Gastroesophageal sphincter (tissue), 4 donors: ENCODE results near the gene ARHGEF4. TPM values are rescaled to one million over a fixed set of nuclear protein-coding genes. Genes with fewer than 3 reads are reported as not detected.

Source experiments
- ATAC-seq: fragments of 150-250 bp; one replicate; pipeline ENCODE4 v1.9.1; 2016; ENCODE audit warnings: mild to moderate bottlenecking, moderate library complexity
- H3K27ac ChIP-seq, 4 donors: fragments of 200-600 bp; sonication (generic) in 3 of 4; 1 replicate in 3 of 4; 2 replicates in 1 of 4; pipeline ENCODE4 v1.5.1; 2016 to 2019
- H3K27me3 ChIP-seq: fragments of 200-600 bp; sonication (generic); one replicate; pipeline ENCODE4 v1.5.1; 2019
- H3K36me3 ChIP-seq, 2 donors: fragments of 200-600 bp; sonication (generic); one replicate each; pipeline ENCODE4 v1.5.1; 2019; ENCODE audit warnings: control low read depth in 1 of 2
- H3K4me1 ChIP-seq, 3 donors: fragments of 200-600 bp; sonication (generic); 1 replicate in 2 of 3; 2 replicates in 1 of 3; pipeline ENCODE4 v1.5.1; 2016 to 2019; ENCODE audit warnings: control low read depth in 2 of 3
- H3K4me3 ChIP-seq, 2 donors: fragments of 200-600 bp; sonication (generic); one replicate each; pipeline ENCODE4 v1.5.1; 2019; ENCODE audit warnings: mild to moderate bottlenecking in 1 of 2, moderate library complexity in 1 of 2
- H3K9me3 ChIP-seq, 3 donors: fragments of 200-600 bp; sonication (generic); one replicate each; pipeline ENCODE4 v1.5.1; 2017 to 2019; ENCODE audit warnings: control low read depth in 2 of 3
- CTCF ChIP-seq, 4 experiments: fragments of 200-600 bp in 2 of 4; fragments of 450-650 bp in 2 of 4; sonication (generic) in 1 of 4; IDR thresholded peaks; one replicate each; pipeline ENCODE4 v1.5.1; 2017 to 2019; ENCODE audit warnings: antibody characterized with exemption in 4 of 4, mild to moderate bottlenecking in 2 of 4, moderate library complexity in 2 of 4
- EP300 ChIP-seq: sonication (generic); formaldehyde crosslinking; IDR thresholded peaks from one replicate; pipeline ENCODE4 v1.6.1; 2017; ENCODE audit warnings: antibody characterized with exemption, mild to moderate bottlenecking
- POLR2A ChIP-seq, 2 donors: fragments of 450-650 bp; IDR thresholded peaks; one replicate each; pipeline ENCODE4 v1.6.1; 2017; ENCODE audit warnings: antibody characterized with exemption in 2 of 2, mild to moderate bottlenecking in 2 of 2, moderate library complexity in 1 of 2
- POLR2AphosphoS5 ChIP-seq: sonication (generic); formaldehyde crosslinking; IDR thresholded peaks from one replicate; pipeline ENCODE4 v1.6.1; 2017; ENCODE audit warnings: antibody characterized with exemption
- WGBS, 2 donors: methylation state at CpG; one replicate each; pipeline ENCODE4 v1.1.5; 2018; ENCODE audit warnings: low coverage in 1 of 2; 5-methylcytosine and 5-hydroxymethylcytosine counted together
- total RNA-seq, 4 donors: library from RNA; depleted of rRNA; stranded (reverse); fragments of >200 nt; gene quantifications; one replicate each; pipeline ENCODE4 v1.1.0, GENCODE V29; 2016

The ARHGEF4 gene
- total RNA-seq, 4 donors from 2014 or later = 15.9 to 59.5 (median 21.8) TPM

GRCh38 chr2:130827502-130828251 lies 9.0 kb upstream of the ARHGEF4 start:
- H3K4me3 ChIP-seq = no peak overlapping the region
- H3K9me3 ChIP-seq = no peaks in the 10 kb centered on the region
- H3K4me1 ChIP-seq = no peaks in the 10 kb centered on the region
- 75% methylated on average over 4 of the region's 15 CpGs; no CpG with 5 or more reads in 1 of the 2 donors for WGBS, 2 donors
- no peak overlapping the region for H3K27ac ChIP-seq
- ATAC-seq = no peak
- peaks cover 13% of the 10 kb centered on the region for H3K27me3 ChIP-seq
- no peaks in the 10 kb centered on the region for H3K36me3 ChIP-seq
- TF ChIP-seq EP300 (no peak), POLR2AphosphoS5 (no peak), POLR2A (IDR thresholded peaks at IDR 0.05) (no peak), CTCF (IDR thresholded peaks at IDR 0.05) (no peak)

GRCh38 chr2:130828461-130828860 lies 8.3 kb upstream of the ARHGEF4 start:
- TF ChIP-seq EP300 = no peak
- no peak for TF ChIP-seq POLR2AphosphoS5
- no peak for TF ChIP-seq POLR2A (IDR thresholded peaks at IDR 0.05)
- no peak for TF ChIP-seq CTCF (IDR thresholded peaks at IDR 0.05)
- Histone ChIP-seq H3K4me1 (no peaks in the 10 kb centered on the region), H3K27ac (no peak overlapping the region), H3K27me3 (peaks cover 17% of the 10 kb centered on the region), H3K9me3 (no peaks in the 10 kb centered on the region), H3K4me3 (no peak overlapping the region), H3K36me3 (no peaks in the 10 kb centered on the region)
- ATAC-seq = no peak
- WGBS, 2 donors = 83% methylated on average over 1 of the region's 5 CpGs; no CpG with 5 or more reads in 1 of the 2 donors

- no CpG with 5 or more reads among the region's 10 CpGs for WGBS, 2 donors
- Histone ChIP-seq H3K9me3 (no peaks in the 10 kb centered on the region), H3K27me3 (peaks cover 20% of the 10 kb centered on the region), H3K36me3 (no peaks in the 10 kb centered on the region), H3K4me1 (no peaks in the 10 kb centered on the region), H3K4me3 (no peak overlapping the region), H3K27ac (no peak overlapping the region)
- no peak for ATAC-seq
- TF ChIP-seq CTCF (IDR thresholded peaks at IDR 0.05) (no peak), POLR2AphosphoS5 (no peak), POLR2A (IDR thresholded peaks at IDR 0.05) (no peak), EP300 (no peak)
Measured at GRCh38 chr2:130829015-130829414, 7.7 kb upstream of the ARHGEF4 start.

GRCh38 chr2:130830538-130830937 lies 6.2 kb upstream of the ARHGEF4 start:
- peaks cover 35% of the 10 kb centered on the region for H3K27me3 ChIP-seq
- H3K4me3 ChIP-seq = no peak overlapping the region
- TF ChIP-seq CTCF (IDR thresholded peaks at IDR 0.05) (no peak), EP300 (no peak), POLR2A (IDR thresholded peaks at IDR 0.05) (no peak), POLR2AphosphoS5 (no peak)
- H3K36me3 ChIP-seq = no peaks in the 10 kb centered on the region
- 56 to 64% methylated on average over 2 of the region's 2 CpGs for WGBS, 2 donors
- H3K27ac ChIP-seq = no peak overlapping the region
- H3K4me1 ChIP-seq = no peaks in the 10 kb centered on the region
- no peak for ATAC-seq
- no peaks in the 10 kb centered on the region for H3K9me3 ChIP-seq

GRCh38 chr2:130831356-130831755 lies 5.4 kb upstream of the ARHGEF4 start:
- Histone ChIP-seq H3K9me3 (no peaks in the 10 kb centered on the region), H3K4me3 (no peak overlapping the region), H3K27ac (no peak overlapping the region), H3K27me3 (peaks cover 43% of the 10 kb centered on the region), H3K4me1 (peaks cover 0 to under 1% (median 0%) of the 10 kb centered on the region in 3 donors), H3K36me3 (no peaks in the 10 kb centered on the region)
- no peak for ATAC-seq
- no CpG with 5 or more reads among the region's 6 CpGs for WGBS, 2 donors
- TF ChIP-seq EP300 (no peak), POLR2A (IDR thresholded peaks at IDR 0.05) (no peak), CTCF (IDR thresholded peaks at IDR 0.05) (no peak), POLR2AphosphoS5 (no peak)
